Epithelial cell of proximal tubule (primary cell): Measurements from ENCODE around the gene CENPQ. TPM values are rescaled to one million over a fixed set of nuclear protein-coding genes. Genes with fewer than 3 reads are reported as not detected.

Experiments
- DNase-seq: peaks from one replicate; pipeline ENCODE4 v3.0.0-alpha.2; 2011; ENCODE audit warnings: low read depth
- H3K4me3 ChIP-seq: 2 replicates; pipeline ENCODE4 v1.5.1; 2011; ENCODE audit warnings: low read depth, mild to moderate bottlenecking, low read length
- CTCF ChIP-seq: conservative IDR thresholded peaks from 2 replicates; pipeline ENCODE4 v1.5.1; 2012; ENCODE audit warnings: low read depth, mild to moderate bottlenecking, low read length
- total RNA-seq: library from RNA; depleted of rRNA; stranded (reverse); fragments of >200 nt; gene quantifications from 2 replicates; pipeline ENCODE4 v1.2.3, GENCODE V29; 2015

CENPQ gene
- total RNA-seq, 1 donor from 2014 or later: 13.1 TPM

GRCh38 chr6:49504666-49505065 lies 41.5 kb downstream of the CENPQ start:
- no peak for DNase-seq
- TF ChIP-seq CTCF: no peak
- no peak overlapping the region for H3K4me3 ChIP-seq

GRCh38 chr6:49506569-49507111 lies 43.5 kb downstream of the CENPQ start:
- H3K4me3 ChIP-seq: no peak overlapping the region
- no peak for TF ChIP-seq CTCF
- DNase-seq: no peak

- H3K4me3 ChIP-seq: no peak overlapping the region
- no peak for DNase-seq
- no peak for TF ChIP-seq CTCF
Measured at GRCh38 chr6:49509342-49509741, 46.2 kb downstream of the CENPQ start.

- no peak for TF ChIP-seq CTCF
- H3K4me3 ChIP-seq: no peak overlapping the region
- no peak for DNase-seq
Measured at GRCh38 chr6:49513153-49513989, 50.2 kb downstream of the CENPQ start.

- no peak for DNase-seq
Measured at GRCh38 chr6:49514571-49515484, 51.7 kb downstream of the CENPQ start.

More at GRCh38 chr6:49514571-49515484, 51.7 kb downstream of the CENPQ start:
- H3K4me3 ChIP-seq: no peak overlapping the region
- TF ChIP-seq CTCF: no peak
